Measurements from ENCODE around the gene FAXDC2.

DNA sequence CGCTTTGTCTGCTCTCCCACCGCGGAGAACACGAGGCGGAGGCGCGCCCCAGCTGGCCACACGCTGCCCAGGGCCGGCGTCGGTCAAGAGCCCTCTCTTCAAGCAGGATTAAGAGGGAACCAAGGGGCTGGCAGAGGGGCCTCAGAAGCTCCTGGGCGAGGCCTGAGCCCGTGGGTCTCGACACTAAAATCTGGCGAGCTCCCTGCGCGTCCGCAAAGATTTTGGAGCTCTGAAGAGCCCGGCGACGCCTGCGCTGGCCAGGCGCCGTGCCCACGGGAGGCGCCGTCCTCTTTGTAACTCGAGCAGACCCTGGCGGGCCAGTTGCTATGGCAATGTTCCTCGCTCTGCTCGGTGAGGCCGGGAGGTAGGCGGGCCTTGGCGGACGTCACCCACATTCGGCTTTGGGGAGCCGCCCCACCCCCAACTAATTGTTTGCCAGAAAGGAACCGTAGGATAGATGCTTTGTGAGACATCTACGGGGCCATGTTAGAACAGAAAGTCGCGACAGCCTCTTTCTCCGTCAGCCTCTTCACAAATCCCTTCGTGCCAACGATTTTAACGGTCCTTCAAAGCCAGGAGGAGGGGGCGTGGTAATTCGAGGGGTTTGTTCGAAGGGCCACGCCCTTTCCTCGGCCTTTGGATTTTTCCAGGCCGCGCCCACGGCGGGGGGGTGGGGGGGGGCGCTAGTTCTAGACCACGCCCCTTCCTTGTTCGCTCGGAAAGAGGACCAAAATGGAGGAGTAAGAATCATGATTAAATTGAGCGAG is 7.3 kb upstream of the FAXDC2 start:
- TF ChIP-seq CTCF (conservative IDR thresholded peaks at IDR 0.05; ENCODE audit: low read length), result no peak
- TF ChIP-seq EZH2phosphoT487 (IDR thresholded peaks at IDR 0.05; ENCODE audit: borderline replicate concordance, low read depth, low read length), result no peak

All from OCI-LY7 (cell line).